22Rv1 (cell line): ENCODE data around the gene IFT52.
"Not testable (repeated sequence)": the region's sequence is repeated elsewhere in the genome, so short reads cannot be mapped to it uniquely, and the experiment has no call there.

ENCODE experiments used
- H3K27ac ChIP-seq: fragments of 450-650 bp; 2 replicates; pipeline ENCODE4 v1.5.1; 2017
- CTCF ChIP-seq: fragments of 450-650 bp; IDR thresholded peaks from 2 replicates; pipeline ENCODE4 v1.5.1; 2017; ENCODE audit warnings: mild to moderate bottlenecking
- ZFX ChIP-seq: fragments of 450-650 bp; IDR thresholded peaks from 2 replicates; pipeline ENCODE4 v1.6.1; 2017; ENCODE audit warnings: antibody characterized with exemption, borderline replicate concordance

IFT52 gene

GRCh38 chr20:43653966-43654365, 63.2 kb downstream of the IFT52 start:
- no peak overlapping the region for H3K27ac ChIP-seq
- TF ChIP-seq ZFX (no peak), CTCF (no peak)

- not testable (repeated sequence) for H3K27ac ChIP-seq
Observed at GRCh38 chr20:43655176-43655575, 64.4 kb downstream of the IFT52 start.

- no peak overlapping the region for H3K27ac ChIP-seq
- no peak for TF ChIP-seq CTCF
- TF ChIP-seq ZFX, result no peak
Observed at GRCh38 chr20:43655937-43656336, 65.2 kb downstream of the IFT52 start.

- TF ChIP-seq ZFX, result no peak
- H3K27ac ChIP-seq, result peak overlapping the region; percentile 85
Observed at GRCh38 chr20:43658069-43658722, 67.5 kb downstream of the IFT52 start.

- peak overlapping the region; percentile 85; the same call in 1 of the 2 replicates for H3K27ac ChIP-seq
- TF ChIP-seq ZFX, result no peak
- peak; percentile 3; the same call in 1 of the 2 replicates for TF ChIP-seq CTCF
Observed at GRCh38 chr20:43658723-43659419, 68.1 kb downstream of the IFT52 start.

GRCh38 chr20:43662943-43663655, 72.4 kb downstream of the IFT52 start:
- no peak overlapping the region for H3K27ac ChIP-seq
- TF ChIP-seq CTCF (no peak), ZFX (no peak)

GRCh38 chr20:43665466-43666176, 74.9 kb downstream of the IFT52 start:
- TF ChIP-seq ZFX, result no peak
- TF ChIP-seq CTCF, result no peak
- no peak overlapping the region for H3K27ac ChIP-seq
